Tibial artery (tissue), 4 donors: ENCODE data around the gene CCDC57.

ENCODE experiments used
- DNase-seq, 2 donors: peaks; one replicate each; pipeline ENCODE4 v3.0.0-alpha.2; 2019
- H3K27ac ChIP-seq, 2 donors: fragments of 200-600 bp; sonication (generic) in 1 of 2; 1 replicate in 1 of 2; 2 replicates in 1 of 2; pipeline ENCODE4 v1.5.1; 2018 to 2019; ENCODE audit warnings: mild to moderate bottlenecking in 1 of 2
- H3K27me3 ChIP-seq, 2 donors: fragments of 200-600 bp; sonication (generic) in 1 of 2; one replicate each; pipeline versions ENCODE4 v1.5.1 to v1.6.0; 2016 to 2019
- H3K36me3 ChIP-seq, 3 donors: fragments of 200-600 bp; sonication (generic) in 2 of 3; one replicate each; pipeline ENCODE4 v1.5.1; 2016 to 2019; ENCODE audit warnings: mild to moderate bottlenecking in 2 of 3
- H3K4me1 ChIP-seq, 4 donors: fragments of 200-600 bp; sonication (generic) in 2 of 4; 1 replicate in 3 of 4; 2 replicates in 1 of 4; pipeline ENCODE4 v1.5.1; 2016 to 2019
- H3K4me3 ChIP-seq, 2 donors: fragments of 200-600 bp; sonication (generic) in 1 of 2; 1 replicate in 1 of 2; 2 replicates in 1 of 2; pipeline ENCODE4 v1.5.1; 2018 to 2019; ENCODE audit warnings: mild to moderate bottlenecking in 2 of 2
- H3K9me3 ChIP-seq, 3 donors: fragments of 200-600 bp; sonication (generic) in 1 of 3; one replicate each; pipeline ENCODE4 v1.5.1; 2016 to 2019
- CTCF ChIP-seq, 2 experiments: fragments of 200-600 bp in 1 of 2; fragments of 450-650 bp in 1 of 2; IDR thresholded peaks; one replicate each; pipeline ENCODE4 v1.5.1; 2017 to 2019; ENCODE audit warnings: antibody characterized with exemption in 2 of 2, mild to moderate bottlenecking in 1 of 2, moderate library complexity in 1 of 2
- intact Hi-C: fragments of 100-400 bp; cut with DNase I; formaldehyde crosslinking; loops from one replicate; pipeline ENCODE4 v1.15.0; 2023; ENCODE audit warnings: low total_unique reads

The CCDC57 gene

GRCh38 chr17:82081546-82081945 lies 131.1 kb downstream of the CCDC57 start:
- no peak for DNase-seq

GRCh38 chr17:82080789-82081464 lies 131.7 kb downstream of the CCDC57 start:
- Histone ChIP-seq H3K9me3 (no peaks in the 10 kb centered on the region), H3K27me3 (no peaks in the 10 kb centered on the region), H3K4me1 (no peaks in the 10 kb centered on the region), H3K27ac (no peak overlapping the region), H3K4me3 (no peak overlapping the region), H3K36me3 (peaks cover 60 to 82% (median 78%) of the 10 kb centered on the region in 3 donors)
- DNase-seq = no peak
- no peak for TF ChIP-seq CTCF (IDR thresholded peaks at IDR 0.05)
- intact Hi-C loops = no loop called here

More at GRCh38 chr17:82081546-82081945, 131.1 kb downstream of the CCDC57 start:
- no peak overlapping the region for H3K27ac ChIP-seq
- peaks cover 66 to 88% (median 84%) of the 10 kb centered on the region in 3 donors for H3K36me3 ChIP-seq
- H3K4me3 ChIP-seq = no peak overlapping the region
- H3K4me1 ChIP-seq = no peaks in the 10 kb centered on the region
- H3K27me3 ChIP-seq = no peaks in the 10 kb centered on the region
- no peak for TF ChIP-seq CTCF (IDR thresholded peaks at IDR 0.05)
- intact Hi-C loops = no loop called here
- H3K9me3 ChIP-seq = no peaks in the 10 kb centered on the region

DNA sequence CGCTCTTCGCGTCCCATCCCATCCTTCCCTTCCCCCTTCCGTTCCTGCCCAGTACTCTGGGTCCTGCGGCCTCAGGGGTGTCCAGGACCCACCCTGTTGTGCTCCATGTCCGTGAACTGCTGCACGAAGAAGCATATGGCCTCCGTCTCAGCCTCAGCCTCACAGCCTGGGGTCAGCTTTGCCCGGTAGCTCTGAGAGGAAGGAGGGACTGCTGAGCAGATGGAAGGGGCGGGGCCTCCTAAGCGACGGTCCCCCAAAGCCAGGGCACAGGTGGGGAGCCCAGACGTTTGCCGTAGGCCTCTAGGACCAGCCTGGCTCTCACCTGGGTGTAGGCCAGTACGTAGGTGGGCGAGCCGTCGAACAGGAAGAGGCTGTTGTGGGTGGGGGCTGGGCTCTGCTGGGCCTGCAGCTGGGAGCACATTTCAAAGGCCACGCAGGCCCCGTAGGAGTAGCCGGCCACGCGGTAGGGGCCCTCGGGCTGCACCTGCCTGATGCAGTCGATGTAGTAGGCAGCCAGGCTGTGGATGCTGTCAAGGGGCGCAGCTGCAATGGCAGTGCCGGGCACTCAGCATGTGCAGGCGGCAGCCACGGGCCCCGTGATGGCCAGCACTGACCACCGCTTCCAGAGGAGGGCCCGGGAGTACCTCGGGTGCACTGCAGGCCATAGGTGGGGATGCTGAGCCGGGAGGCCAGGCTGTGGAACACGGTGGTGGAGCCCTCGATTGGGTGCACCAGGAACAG lies 132.4 kb downstream of the CCDC57 start:
- Histone ChIP-seq H3K36me3 (peaks cover 53 to 74% (median 71%) of the 10 kb centered on the region in 3 donors), H3K9me3 (no peaks in the 10 kb centered on the region), H3K27me3 (no peaks in the 10 kb centered on the region), H3K4me1 (no peaks in the 10 kb centered on the region), H3K27ac (no peak overlapping the region), H3K4me3 (no peak overlapping the region)
- intact Hi-C loops = no loop called here
- DNase-seq = no peak
- no peak for TF ChIP-seq CTCF (IDR thresholded peaks at IDR 0.05)

GRCh38 chr17:82079001-82079677 lies 133.5 kb downstream of the CCDC57 start:
- DNase-seq = no peak
- intact Hi-C loops = no loop called here
- H3K9me3 ChIP-seq = no peaks in the 10 kb centered on the region
- H3K27me3 ChIP-seq = no peaks in the 10 kb centered on the region
- H3K4me1 ChIP-seq = no peaks in the 10 kb centered on the region
- H3K27ac ChIP-seq = no peak overlapping the region
- no peak for TF ChIP-seq CTCF (IDR thresholded peaks at IDR 0.05)
- peaks cover 43 to 64% (median 60%) of the 10 kb centered on the region in 3 donors for H3K36me3 ChIP-seq
- H3K4me3 ChIP-seq = no peak overlapping the region

- intact Hi-C loops = no loop called here
- Histone ChIP-seq H3K4me3 (no peak overlapping the region), H3K4me1 (no peaks in the 10 kb centered on the region), H3K27ac (no peak overlapping the region), H3K36me3 (peaks cover 36 to 57% (median 53%) of the 10 kb centered on the region in 3 donors), H3K27me3 (no peaks in the 10 kb centered on the region), H3K9me3 (no peaks in the 10 kb centered on the region)
- no peak for TF ChIP-seq CTCF (IDR thresholded peaks at IDR 0.05)
- no peak for DNase-seq
Observed at GRCh38 chr17:82078433-82078832, 134.2 kb downstream of the CCDC57 start.
